GM19438 (cell line): ENCODE data around the gene CACNA1D.
"Not testable (repeated sequence)": the region's sequence is repeated elsewhere in the genome, so short reads cannot be mapped to it uniquely, and the experiment has no call there.

ENCODE experiments used
- ATAC-seq: cut with Tn5 transposase; IDR thresholded peaks from one replicate; pipeline ENCODE4 v1.9.1; 2021; ENCODE audit warnings: low read depth; ENCODE audit not compliant: unreplicated experiment

The CACNA1D gene

DNA sequence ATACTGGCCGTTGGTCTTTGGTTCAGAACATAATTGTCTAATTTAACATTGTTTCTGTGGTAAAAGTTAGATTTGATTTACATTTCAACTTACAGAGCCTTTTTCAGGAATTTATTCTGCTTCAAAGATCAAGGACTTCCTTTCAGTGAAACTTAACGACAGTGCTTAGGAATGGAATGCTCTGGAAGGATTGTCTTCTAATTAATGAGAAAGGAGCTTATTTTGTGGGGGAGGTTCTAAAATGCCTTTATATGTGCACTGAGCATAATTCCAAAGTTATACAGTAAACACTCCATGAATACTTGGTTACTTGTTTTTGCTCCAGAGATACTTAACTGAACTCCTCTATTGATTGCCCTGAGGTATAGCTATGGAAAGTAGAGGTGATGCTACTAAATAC, 75.7 kb downstream of the CACNA1D start:
- ATAC-seq: no peak

DNA sequence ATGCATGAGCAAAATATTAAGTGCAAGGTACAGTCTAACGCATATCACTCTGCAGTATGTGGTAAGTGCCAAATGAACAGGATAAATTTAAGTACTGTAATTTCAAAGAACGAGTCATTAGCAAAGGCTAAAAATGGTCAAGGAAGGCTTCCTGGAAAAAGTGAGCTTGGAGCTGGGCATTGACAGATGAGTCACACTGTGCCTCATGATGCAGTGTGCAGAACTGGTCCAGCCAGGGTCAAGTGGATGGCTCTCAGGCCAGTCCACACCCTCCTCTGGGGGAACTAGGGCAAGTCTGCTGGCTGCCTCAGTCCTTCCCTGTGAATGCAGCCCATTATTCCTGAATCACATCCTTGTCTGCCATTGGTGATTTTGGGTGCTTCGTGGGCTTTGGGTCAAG, 76.3 kb downstream of the CACNA1D start:
- no peak for ATAC-seq

DNA sequence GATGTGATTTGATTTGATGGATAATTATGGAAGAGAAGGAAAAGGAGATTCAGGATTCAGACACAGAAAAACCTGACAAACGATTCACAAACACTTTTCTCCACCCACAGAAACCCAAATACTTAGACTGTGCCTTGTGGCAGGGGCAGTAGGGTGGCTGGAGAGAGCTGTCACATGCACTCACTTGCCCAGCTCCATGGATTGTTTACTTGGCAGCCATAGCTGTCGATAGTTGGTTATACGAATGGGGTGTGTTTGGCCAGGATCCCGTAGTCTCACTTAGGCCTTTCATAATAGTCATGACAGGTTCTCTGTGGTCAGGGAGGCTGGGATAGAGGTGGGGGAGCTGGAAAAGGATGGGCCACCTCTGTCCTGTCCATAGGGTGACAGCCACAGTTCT, 76.9 kb downstream of the CACNA1D start:
- ATAC-seq: no peak

DNA sequence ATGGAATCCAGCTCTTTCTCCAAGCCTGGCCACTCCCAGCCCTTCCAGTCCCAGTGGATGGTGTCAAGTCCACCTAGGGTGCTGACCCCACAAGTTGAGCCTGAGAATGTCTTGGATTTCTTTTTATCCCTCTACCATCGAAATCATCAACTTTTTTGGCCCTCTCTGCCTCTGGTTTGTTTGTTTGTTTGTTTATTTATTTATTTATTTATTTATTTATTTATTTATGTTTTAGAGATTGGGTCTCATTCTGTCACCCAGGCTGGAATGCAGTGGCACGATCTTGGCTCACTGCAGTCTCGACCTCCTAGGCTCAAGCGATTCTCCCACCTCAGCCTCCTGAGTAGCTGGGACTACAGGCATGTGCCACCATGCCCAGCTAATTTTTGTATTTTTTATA, 77.8 kb downstream of the CACNA1D start:
- ATAC-seq: not testable (repeated sequence)

DNA sequence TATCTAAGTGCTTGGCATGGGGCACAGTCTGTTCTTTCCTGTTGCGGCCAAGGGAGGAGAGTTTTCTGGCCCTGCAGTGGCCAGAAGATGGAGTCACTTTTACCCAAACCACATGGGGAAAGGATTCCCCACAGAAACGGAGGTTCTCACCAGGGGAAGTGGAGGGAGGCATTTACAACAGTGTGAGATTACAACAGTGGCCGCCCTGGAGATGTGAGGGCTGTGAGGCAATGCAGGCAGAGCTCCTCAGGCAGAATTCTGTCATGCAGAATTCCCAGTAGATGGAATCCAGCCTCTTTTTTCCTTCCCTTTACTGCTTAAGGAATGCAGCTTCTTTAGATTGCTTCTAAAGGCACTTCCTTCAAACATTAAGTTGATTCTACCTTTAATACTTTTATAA, 83.1 kb downstream of the CACNA1D start:
- ATAC-seq: no peak

DNA sequence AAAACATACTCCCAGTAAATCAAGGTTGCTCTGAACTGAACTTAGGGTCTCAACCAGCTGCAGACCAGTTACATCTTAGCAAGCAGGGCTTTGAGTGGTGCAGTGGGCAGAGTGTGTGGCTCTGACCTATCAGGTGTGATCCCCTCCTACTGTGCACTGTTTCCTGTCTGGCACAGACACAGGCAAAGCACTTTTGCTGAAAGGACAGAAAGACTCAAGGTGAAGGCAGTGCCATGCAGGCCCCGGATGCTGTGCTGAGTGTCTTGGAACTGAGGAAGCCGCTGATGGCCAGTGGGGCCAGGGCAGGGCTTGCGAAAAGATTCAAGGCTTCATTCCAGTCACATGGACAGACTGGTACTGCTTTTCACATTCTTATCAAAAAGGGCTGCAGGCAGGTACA, 85.2 kb downstream of the CACNA1D start:
- ATAC-seq: no peak

DNA sequence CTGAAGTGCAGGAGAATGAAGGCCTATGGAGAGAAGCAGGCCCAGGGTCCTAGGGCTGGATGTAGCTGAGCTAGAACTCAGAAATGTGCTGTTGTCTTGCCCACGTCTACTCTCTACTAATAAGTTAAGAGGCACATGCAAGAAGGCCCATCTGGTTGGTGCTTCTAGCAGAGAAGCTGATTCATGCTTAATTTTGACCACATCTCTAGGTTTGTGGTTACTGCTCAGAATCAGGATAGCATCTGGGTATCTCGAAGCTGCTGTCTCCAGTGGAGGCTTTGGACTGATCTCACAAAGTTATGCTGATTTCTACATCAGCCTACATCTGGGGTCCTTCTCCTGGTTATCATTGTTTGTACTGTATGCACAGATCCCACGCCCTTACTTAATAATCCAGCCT, 87.3 kb downstream of the CACNA1D start:
- no peak for ATAC-seq

DNA sequence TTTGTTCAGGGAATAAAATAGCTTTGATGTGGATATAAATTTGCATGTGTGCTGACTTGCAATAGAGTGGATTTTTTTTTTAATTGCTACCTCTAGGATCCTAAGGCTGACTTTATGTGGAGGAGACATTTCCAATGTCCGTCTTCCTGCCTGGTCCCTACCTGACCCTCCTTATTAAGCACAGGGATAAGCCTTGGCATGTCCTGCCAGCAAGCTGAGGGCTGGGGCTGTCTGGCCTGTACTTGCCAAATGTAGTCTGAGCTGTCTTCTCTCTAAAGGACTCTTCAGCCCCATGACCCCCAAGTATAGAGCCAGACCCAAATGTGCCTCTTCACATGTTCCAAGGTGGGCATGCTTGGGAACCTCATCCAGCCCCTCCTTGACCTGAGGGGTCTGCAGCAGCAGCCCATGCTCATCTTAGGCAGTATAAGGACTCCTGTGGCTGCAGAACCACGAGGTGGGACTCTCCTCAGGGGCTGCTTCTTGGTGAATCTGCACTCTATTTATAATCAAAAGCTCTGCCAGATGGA, 88.8 kb downstream of the CACNA1D start:
- ATAC-seq: no peak

DNA sequence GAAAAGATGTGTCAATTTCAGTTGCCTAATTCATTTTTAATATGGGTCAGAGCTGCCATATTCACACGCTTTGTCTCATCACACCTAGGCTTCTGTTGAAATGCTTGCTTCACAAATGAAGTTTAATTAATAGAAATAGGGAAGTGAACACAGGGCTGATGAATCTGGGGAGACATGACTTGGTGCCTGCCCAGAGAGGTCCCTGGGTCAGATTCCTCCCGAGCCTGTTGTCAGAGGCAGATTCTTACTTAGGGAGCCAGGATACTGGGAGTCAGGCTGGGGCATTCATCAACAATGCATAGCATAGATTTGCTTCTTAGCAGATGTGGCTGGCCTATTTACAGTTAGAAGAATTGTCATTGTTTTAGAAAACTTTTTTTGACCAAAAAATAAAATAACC, 90.6 kb downstream of the CACNA1D start:
- ATAC-seq: no peak

DNA sequence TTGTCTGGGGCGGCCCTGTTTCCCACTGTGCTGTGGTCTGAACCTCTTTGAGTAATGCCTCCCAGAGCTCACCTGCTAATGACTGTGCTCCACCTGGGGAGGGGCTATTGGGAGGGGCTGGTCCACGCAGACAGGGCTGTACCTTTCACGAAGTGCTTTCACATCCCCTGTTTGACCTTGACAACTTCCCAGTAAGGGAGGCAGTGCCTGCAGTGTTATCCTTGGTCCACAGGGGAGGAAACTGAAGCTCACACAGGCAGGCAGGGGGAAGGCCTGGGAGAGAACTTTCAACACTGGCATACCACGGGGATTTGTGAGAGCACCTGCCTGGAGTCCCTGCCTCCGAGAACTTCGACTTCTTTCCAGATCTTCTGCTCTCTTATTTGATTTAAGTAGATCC, 91.2 kb downstream of the CACNA1D start:
- no peak for ATAC-seq

DNA sequence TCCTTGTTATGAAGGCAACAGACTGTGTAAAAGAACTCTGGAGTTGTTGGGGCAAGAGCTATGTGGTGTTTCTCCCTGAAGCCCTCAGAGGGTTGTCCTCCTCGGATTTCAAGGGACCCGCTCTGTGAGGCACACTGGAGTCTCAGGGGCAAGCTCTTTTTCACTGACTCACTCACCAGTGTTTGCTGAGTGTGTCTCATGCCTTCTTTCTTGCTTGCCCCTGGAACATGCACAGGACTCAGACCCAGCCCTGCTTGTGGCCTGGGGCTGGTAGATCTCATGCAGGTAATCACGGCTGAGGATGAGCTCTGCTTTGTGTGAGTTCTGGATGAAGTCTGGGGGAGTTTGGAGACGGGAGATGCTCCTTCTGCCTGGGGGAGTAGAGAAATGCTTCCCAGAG, 93.7 kb downstream of the CACNA1D start:
- no peak for ATAC-seq

DNA sequence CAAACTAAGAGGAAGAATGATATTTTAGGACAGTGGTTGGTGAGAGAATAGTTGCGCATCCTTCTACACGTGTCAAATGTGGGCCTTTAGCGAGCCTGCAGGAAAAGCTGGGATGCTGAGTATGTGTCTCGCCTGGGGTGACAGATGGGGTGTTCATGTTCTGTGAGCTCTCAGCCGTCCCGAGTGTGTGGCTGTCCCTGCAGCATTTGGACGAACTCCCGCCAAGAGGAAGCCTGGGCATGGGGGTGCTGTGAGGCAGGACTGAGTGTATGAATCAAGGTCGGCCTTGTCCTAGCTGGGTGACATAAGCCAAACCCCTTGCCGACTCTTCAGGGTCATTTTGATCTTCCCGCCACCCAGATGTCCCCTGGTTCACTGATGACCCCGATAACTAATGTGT, 94.8 kb downstream of the CACNA1D start:
- no peak for ATAC-seq

DNA sequence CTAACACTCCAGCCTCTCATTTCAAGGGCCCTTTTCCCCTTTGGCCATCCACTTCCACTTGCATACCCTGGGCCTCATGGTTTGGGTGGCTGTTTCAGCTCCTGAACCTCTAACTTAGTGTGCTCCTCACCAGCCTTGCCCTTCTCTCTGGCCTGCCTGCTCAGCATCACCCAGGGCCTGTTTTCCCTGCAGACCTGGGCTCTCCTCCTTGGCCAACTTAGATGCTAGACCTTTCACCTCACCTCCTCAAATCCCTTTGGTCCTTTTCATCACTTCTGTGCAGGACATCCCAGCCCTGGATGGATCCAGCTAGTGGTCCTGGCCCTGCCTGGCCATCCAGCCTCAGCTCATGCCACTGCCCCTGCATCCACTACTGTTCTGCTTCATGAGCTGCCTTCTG, 95.4 kb downstream of the CACNA1D start:
- no peak for ATAC-seq

DNA sequence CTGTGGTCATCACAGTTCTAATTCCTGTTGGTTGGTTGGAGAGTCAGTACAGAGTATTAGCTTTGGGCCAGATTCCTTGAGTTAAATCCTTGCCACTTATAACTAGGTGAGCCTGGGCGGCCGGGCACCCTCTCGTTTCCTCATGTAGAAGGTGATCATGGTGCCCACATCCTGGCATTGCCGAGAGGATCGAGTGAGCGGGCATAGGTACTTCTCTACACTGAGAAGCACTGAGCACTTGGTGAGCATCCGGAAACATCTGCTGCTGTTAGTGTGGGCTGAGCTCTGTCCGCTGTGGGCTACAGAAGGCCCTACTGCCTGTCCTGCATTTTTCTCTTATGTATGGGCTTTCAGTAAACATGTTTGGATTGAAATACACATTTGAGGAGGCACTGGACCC, 96.2 kb downstream of the CACNA1D start:
- ATAC-seq: no peak

DNA sequence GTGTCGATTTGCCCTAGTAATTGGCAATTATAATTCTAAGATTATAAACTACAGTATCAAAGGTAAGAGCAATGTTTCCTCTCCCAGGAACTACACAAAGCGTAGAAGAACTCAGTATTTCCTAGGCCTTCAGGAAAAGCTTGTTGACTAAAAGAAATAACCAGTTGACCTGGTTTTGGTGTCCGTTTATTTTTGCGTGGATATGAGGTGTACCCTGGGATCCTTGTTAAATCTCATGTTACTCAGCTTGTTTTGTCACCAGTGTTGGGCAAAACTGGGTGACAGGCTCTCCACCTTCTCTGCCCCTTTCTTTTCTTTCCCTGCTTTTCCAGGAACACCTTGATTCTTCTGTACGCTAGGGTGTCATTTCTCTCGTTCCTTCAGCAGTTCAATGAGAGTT, 97.2 kb downstream of the CACNA1D start:
- ATAC-seq: no peak

DNA sequence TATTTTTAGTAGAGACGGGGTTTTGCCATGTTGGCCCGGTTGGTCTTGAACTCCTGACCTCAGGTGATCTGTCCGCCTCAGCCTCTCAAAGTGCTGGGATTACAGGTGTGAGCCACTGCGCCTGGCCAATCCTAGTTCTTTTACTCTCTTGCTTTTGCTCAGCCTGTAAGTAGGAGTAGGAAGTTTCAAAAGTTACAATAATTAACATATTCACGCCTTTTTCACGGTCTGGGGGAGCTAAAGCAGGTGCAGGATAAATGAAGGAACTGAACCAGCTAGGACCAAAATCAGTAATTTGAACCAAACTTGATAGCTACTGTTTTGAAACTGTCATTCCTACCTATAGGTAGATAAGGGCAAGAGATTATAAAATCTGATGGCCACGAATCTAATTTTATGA, 98.5 kb downstream of the CACNA1D start:
- no peak for ATAC-seq

DNA sequence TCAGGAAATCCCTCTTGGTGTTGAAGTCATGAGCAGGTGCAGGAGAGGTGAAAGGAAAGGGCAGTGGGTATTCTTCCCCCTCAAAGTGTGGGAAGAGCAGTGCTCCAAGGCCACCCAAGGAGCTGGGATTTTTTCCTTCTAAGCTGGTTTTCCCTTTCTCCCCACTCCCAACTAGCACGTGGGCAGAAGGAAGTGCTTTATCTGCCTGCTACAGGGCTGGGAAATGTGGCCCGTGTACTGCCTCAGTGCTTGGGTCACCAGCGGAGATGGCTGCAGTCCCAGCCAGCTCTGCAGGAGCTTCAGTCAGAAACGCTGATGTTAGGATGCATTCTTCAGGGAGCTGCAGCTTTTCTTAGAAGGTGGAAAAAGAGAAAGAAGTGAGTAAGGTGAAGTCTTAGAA, 99.2 kb downstream of the CACNA1D start:
- ATAC-seq: no peak

DNA sequence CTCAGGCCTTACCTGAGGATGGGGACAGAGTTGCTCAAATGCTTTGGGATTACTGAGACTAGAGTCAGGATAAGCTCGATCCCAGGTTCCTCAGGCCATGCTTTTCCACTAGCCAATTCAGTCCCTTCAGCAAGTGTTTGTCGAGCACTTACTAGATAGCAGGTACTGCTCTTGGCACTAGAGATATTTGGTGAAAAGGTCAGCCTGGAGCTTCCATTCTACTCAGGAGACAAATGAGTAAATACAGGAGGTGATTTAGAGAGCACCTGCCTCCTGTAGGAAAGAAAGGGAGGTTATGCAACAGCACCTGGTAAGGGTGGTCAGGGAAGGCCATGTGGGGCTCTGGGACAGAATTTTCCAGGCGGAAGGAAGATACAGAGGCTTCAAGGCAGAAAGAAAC, 99.9 kb downstream of the CACNA1D start:
- no peak for ATAC-seq

DNA sequence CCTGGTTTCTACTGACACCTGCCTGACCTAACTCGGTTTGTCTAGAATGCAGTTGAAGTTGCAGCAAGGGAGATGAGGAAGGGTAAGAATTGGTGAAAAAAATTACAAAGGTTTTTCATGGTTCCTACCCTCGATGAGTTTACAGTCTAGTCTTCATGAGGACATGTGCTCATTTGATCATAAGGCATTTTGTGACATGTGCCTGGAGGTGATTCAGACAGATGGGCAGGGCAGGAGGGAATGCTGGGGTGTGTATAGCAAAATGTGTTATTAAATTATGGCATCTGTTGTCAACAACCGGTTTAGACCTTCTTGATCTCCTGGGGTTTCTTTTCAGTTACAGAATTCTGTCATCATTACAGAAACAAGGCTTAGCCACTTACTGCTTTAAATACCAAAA, 101.2 kb downstream of the CACNA1D start:
- no peak for ATAC-seq

DNA sequence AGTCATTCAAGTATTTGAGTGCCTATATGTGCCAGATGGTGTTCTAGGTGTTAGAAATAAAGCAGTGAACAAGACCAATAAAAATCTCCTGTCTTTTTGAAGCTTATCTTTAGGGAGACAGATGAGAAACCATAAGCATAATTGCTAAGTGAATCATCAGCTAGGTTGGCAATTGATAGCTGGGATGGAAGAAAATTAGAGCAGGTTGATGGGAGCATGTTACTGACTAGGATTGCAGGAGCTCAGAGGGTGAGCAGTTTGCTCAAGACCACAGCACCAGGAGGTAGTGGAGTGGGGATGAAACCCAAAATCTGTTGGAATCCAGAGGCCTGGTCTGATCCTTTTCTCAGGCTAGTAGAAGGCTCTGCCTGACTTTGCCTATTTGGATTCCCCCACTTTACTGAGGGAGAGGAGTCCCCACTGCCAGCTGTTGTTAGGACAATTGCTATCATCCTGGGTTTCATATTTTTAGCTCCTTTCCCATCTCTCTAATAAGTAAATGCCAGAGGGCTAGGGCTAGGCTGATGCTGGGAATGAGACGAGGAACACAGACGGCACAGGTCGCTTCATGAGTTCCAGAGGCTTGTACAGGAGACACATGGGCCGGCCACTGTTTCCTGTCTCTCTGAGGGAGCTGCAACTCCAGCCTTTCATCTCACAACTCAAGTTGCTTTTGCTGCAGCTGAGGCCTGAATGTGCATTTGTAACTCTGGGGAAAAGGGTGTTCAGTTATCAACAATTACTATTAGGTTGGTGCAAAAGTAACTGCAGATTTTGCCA, 102.9 kb downstream of the CACNA1D start:
- no peak for ATAC-seq

DNA sequence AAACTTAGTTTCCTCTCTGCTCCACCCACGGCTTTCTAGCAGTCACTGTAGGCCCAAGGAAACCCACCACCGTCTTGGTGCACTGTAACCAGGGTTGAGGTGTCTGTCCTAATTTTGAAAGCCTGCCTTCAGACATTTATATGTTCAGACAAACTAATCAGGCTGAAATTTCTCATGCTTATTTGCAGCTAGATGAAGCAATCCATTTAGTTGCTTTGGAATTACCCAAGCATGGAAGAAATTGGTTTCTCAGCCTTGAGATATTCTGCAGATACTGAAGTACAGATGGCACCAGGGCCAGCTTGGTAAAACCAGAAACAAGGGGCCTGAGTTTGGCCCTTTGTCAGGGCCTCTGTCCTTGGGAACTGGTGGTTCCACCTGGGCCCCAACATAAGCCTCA, 105.4 kb downstream of the CACNA1D start:
- no peak for ATAC-seq

DNA sequence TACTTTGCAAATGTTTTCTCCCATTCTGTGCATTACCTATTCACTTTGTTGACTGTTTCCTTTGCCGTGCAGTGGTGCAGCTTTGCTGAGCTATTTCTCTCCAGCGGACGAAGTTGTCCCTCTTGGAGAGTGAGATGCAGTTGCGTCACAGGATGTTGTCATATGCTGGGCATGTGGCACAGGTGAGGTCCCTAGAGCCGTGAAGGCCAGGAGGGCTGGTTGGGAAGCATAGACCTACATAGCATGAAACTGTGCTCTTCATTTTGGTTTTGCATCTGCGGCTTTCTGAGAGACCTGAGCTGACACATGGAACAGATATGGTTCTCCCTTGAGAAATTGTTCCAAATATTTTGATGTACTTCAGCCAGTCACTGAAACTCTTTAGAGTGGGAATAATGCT, 108.5 kb downstream of the CACNA1D start:
- ATAC-seq: no peak

DNA sequence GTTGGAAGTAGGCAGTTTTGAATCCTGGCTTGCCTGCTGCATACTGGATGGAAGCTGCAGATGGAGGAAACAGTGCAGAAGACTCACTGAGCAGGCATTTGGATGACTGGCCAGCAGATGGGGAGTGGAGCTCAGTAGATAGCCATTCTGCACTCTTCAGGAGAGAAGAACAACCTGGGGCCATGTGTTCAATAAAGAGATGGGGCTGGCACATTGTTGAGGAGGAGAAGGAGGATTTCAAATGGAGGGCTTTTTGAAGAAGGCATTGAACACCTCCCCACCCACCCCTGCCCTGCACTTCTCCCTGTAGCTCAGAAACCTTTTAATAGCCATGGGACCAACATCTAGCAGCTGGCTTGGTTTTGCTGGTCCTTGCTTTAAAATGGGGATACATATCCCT, 109.8 kb downstream of the CACNA1D start:
- no peak for ATAC-seq
